Measurements from ENCODE around the gene OR1S2.
"Not testable (repeated sequence)": the region's sequence is repeated elsewhere in the genome, so short reads cannot be mapped to it uniquely, and the experiment has no call there.

OR1S2 gene, protein sequence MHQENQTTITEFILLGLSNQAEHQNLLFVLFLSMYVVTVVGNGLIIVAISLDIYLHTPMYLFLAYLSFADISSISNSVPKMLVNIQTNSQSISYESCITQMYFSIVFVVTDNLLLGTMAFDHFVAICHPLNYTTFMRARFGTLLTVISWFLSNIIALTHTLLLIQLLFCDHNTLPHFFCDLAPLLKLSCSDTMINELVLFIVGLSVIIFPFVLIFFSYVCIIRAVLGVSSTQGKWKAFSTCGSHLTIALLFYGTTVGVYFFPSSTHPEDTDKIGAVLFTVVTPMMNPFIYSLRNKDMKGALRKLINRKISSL

DNA sequence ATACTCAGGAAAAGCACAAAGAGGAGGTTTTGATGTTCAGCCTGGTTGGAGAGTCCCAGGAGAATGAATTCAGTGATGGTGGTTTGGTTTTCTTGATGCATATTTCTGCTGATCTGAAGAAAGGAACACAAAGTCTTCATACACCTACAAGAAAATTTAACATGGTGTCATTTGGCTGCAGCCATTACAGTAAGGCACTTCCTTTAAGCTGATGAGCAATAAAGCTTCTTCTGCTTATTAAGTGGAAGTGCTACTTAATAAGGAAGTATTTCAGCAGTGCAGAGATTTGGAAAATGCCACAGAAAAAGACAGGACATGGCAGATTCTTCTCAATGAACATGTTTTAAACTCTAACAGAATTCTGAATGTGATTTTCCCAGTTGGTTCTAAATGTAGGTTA lies at the start of gene OR1S2:
Gene OR1S2 (minus strand): TSS at position 101 of the 400 bp plus-strand sequence. CDS start 0 bp downstream, at position 101.
- no peak for DNase-seq

DNA sequence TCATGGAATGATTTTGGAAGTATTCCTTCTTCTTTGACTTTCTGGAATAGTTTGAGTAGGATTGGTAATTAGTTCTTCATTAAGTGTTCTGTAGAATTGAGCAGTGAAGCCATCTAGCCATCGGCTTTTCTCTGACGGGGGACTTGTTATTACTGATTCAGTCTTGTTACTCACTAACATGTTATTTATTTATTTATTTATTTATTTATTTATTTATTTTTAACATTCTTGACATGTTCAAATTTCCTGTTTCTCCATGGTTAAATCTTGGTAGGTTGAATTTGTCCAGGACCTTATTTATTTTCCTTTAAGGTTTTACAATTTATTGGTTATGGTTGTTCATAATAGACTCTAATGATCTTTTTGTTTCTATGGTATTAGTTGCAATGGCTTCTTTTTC lies 40.0 kb upstream of the OR1S2 start:
- no peak for DNase-seq

DNA sequence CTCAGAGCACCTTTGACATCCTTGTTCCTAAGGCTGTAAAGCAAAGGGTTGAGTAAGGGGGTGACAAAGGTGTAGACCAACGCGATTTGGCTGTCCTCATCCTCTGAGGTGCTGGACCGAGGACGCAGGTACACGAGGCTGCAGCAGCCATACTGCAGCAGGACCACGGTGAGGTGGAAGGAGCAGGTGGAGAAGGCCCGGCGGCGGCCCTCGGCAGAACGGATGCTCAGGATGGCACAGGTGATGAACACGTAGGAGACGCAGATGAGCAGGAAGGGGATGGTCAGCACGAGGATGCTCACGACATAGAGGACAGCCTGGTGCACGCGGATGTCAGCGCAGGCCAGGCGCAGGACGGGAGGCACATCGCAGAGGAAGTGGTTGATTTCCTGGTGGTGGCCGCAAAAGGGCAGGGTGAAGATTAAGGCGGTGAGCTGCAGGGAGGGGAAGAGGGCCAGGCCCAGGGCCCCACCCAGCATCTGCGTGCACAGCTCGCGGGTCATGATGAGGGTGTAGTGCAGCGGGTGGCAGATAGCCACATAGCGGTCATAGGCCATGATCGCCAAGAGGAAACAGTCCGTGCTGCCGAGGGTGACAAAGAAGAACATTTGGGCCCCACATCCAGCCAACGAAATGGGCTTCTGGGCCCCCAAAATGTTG lies 24.1 kb upstream of the OR1S2 start:
- no peak for DNase-seq

DNA sequence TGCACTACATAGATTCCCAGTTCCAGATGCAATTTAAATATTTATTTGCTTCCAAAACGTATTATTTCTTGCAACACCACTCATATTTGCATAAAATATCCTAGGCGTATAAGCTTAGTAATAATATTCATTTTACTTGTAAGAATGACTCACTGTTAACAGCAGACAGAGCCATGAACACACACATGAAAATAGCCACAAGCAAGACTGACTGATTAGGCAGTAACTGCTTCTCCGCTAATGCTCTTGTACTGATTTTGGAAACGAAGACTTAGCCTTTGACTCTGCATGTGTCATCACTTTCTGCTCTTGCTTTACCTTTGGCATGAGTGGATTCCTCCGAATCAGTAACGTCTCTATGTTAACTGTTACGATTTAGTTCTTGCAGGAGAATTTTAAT lies 18.8 kb upstream of the OR1S2 start:
- DNase-seq = no peak

DNA sequence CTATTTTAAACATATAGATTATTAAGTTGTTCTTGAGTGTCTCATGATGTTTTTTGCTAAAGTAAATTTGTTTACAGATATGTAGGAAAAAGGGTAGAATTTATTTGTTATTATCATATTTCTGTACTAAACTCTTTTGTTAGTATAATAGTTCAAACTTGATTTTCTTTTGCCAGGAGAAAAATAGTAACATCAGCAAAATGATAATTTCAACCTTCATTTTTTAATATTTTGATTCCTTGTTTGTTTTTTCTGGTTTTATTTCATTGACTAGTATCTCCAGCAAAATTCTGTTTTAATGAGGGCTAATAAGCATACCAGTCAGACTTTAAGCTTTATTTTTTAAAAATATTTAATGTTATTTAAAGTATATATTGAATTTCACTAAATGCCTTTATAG lies 12.5 kb upstream of the OR1S2 start:
- no peak for DNase-seq

DNA sequence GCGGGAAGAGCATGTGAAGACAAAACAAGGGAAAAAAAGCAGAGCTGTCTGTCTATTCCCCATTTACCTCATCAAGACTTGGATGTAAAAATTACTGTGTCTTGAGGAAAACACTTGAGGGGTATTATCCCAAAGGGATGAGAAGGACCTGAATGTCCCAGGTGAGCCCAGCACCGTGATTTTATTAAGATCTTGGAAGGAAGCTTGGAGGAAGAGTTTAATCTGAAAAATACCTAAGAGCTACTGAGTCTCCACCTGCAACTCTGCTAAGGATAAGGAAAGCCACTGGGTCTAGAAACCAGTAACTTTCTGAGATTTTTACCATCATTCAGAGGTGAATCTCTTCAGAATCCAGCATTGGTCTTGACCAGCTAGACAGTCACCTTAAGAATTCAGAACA lies 8.5 kb upstream of the OR1S2 start, which contains the start of gene OR1S1:
Gene OR1S1 (plus strand): TSS at position 301 of the 400 bp plus-strand sequence.
- DNase-seq = not testable (repeated sequence)

DNA sequence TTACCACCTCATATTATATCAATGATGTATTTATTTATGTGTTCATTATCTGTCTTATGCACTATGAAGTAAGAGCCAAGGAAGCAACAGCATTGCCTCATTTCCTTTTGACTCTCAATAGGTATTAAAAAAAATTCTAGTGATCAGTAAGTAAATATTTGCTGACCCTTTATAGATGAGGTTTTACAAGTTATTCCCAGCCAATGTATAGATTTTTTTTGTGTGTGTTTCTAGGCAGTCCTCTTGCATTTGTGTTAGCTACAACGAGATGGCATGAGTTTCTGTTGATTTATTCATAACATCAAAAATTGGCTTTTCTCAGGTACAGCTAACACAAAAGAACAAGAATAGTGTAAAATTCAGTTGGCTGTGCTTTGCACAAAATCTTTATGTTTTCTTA lies 4.7 kb downstream of the OR1S2 start:
- no peak for DNase-seq

DNA sequence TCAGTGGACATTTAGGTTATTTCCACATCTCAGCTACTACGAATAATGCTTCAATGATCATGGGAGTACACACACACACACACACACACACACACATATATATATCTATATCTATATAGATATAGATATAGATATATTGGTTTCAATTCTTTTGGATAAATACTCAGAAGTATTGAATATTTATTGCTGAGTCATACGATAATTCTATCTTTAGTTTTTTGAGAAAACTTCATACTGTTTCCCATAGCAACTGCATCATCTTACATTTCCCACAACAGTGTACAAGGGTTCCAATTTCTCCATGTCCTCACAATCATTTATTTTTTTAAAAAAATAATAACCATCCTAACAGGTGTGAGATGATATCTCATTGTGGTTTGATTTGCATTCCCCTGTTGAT lies 8.0 kb downstream of the OR1S2 start:
- DNase-seq = no peak

DNA sequence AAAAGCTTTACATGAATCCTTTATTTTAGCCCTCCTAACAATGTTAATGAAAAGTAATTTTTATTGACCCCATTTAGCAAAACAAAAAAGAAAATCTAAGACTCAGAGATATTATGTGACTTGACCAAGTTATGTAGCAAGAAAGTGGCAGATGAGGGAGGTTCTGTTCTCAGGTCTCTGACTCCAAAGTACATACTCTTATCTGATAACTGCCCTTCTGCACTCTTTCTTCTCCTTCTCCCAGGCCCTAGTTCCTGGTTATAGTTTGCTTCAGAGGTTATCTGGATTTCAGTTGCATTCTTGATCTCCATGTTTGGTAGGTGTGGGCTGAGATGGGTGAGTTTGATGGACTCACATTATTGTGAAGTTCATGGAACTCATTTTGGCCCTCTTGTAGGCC lies 10.6 kb downstream of the OR1S2 start:
- DNase-seq = no peak

DNA sequence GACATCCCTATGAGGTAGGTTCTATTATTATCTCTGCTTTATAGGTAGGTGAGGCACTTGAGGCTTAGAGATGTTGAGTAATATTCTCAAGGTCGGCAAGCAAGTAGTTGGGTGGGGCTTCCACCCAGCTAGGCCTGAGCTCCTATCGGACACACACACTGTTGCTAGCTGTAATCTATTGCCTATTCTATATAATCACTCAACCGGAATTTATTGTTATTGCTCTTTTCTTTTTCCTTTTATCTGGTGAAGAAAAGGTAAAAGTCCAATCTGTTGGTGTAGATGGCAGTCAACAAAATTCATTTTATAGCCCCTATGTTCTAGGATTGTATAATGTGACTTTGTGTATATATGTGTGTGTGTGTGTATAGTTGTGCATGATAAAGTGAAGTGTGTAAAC lies 11.7 kb downstream of the OR1S2 start:
- no peak for DNase-seq

DNA sequence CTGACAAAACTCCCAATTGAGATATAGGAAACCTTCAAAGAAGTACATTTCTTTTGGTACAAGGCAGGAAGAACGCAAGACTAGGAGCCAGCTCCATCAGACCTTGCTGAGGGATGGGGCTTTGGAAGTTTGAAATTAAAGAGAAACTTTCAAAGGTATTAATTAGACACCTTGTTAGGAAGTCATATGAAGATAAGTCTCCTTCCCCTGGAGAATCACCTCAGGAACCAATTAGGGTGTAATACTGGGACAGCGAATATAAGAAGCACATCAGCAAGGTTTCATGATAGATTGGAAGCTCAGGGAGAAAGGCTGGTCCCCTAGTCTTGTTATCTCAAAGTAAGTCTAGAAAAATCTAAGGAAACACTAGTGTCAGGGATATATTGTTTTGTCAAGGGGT lies 15.2 kb downstream of the OR1S2 start, which contains the start of gene OR9Q2:
Gene OR9Q2 (plus strand): TSS at position 301 of the 400 bp plus-strand sequence. CDS start 1,421 bp downstream, outside the sequence.
- no peak for DNase-seq

DNA sequence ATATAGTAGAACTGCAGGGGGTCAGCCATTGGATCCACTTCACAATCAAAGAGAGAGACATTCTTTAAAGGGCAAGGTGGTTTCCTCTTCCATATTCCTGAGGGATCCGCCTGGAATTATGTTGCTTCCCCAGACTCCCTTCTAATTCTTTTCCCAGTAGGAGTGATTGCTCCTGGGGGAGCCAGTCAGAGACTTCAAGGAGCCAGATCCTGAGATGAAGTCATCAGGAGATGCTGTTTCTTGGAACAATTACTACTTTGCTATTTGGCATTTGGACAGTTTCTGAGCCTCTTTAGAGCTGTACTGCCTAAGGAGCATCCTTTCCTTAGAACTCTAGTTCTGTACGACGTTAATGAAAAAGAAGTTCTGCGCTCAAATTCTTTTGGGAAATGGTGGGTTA lies 17.0 kb downstream of the OR1S2 start:
- DNase-seq = no peak

DNA sequence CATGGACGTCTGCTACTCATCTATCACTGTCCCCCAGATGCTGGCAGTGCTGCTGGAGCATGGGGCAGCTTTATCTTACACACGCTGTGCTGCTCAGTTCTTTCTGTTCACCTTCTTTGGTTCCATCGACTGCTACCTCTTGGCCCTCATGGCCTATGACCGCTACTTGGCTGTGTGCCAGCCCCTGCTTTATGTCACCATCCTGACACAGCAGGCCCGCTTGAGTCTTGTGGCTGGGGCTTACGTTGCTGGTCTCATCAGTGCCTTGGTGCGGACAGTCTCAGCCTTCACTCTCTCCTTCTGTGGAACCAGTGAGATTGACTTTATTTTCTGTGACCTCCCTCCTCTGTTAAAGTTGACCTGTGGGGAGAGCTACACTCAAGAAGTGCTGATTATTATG lies 24.3 kb downstream of the OR1S2 start:
- DNase-seq = no peak

DNA sequence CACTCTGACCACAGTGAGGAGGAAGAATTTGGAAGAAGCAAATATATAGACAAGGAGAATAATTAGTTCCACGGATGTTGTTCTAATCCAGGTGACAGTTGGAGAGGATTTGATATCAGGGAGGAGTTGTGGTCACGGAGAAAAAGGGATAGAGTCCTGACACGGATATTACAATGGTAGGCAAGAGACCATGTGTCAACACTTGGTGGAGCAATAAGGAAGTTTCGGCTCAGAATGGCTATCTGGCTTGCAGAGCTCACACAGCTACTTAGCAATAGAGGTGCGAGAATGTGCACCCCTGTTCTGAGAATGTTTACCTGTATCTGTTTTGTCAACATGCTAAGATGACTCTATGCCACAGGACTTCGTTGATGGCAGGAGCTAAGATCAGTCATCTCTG lies 25.5 kb downstream of the OR1S2 start:
- DNase-seq = no peak

DNA sequence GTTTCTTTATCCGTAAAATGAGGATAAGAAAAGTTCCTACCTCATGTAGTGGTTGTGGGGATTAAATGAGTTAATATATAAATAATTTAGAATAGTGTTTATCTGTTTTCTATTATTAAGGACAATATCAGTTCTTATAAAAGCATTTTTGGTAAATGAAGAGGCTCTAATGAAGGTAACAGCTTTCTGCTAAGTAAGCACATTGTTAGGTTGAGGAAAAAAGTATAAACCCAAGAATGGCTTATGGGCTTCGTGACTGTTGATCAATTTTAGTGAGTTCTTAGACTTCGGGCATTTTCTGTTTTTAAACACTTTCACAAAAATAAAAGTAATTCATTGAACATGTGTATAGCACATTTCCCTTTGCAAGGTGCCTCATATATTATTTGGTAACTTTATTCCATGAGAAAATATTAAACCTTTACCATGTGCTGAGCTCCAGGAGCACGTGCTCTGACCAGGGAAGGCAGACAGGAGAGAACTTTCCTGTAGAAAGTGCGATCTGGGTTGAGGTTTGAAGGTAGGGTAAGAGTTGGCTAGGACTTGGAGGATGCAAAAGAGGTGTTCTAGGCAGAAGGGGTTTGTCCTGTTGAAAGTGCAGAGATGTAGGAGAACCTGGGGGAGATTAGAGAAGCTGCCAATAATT lies 26.4 kb downstream of the OR1S2 start:
- DNase-seq = no peak

DNA sequence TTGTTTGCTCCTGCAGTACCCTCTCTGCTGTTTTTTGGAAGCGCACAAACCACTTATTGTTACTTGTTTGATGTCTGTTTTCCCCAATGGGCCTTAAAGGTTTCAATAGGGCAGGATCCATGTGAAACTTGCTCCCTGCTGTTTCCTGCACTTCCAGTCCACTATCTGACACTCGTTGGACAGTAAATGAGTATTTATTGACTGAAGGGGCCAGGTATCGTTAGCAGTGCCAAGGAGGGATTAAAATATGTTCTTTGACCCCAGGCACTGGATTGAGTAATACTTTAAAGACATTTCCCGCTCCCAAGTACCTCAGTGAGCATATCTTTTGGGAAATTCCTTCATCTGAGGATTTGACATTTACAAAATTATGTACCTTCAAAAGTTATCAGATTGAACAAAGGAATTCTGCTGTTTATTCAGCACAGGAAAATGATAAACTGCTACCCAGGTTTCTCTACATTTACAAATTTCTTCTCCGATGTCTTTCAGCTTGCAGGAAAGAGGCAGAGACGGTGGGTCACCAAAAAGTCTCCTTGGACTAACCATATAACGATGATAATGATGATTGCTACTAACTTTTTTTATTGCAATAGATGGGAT lies 38.3 kb downstream of the OR1S2 start:
- no peak for DNase-seq

DNA sequence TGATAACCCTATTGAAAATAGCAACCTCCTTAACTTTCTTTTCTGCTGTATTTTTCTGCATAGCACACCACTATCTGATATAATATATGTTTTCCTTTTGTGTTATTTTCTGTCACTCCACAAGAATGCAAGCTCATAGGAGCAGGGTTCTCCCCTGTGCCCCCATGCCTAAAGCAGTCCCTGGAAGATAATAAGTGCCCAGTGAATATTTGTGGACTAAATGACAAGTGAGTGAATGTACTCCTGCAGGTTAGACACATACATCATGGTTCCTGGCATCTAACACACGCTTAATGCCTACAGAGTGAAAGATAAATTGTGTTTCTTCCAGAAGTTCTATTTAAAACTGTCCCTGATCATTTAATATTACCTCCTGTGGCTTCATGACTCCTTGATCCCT lies 39.0 kb downstream of the OR1S2 start:
- DNase-seq = no peak

DNA sequence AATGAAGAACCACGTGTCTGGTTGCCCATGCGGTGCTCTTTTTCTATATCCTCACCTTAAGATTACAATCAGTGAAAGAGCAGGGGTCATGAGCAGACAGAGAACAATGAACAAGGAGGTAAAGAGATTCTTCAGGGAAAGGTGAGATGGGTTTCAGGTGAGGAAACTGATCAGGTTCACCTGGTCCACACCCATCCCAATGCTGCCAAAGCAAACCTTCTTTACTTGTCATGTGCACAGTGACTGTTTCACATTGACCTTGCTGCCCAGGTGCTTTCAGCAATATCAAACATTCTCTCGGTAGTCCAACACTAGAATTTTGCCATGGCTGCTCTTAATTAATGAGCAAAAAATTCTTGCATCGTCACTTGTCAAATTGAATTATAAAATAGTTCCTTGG lies 39.6 kb downstream of the OR1S2 start:
- no peak for DNase-seq
